ENCODE measurements around the gene TRIM2. TPM values are rescaled to one million over a fixed set of nuclear protein-coding genes. Genes with fewer than 3 reads are reported as not detected.

Gene TRIM2
- total and polyA plus RNA-seq, 2 of the 8 experiments (the other 6 are each of a cell fraction or from before 2014, with no cell fraction given) = 34.0 to 59.8 TPM

DNA sequence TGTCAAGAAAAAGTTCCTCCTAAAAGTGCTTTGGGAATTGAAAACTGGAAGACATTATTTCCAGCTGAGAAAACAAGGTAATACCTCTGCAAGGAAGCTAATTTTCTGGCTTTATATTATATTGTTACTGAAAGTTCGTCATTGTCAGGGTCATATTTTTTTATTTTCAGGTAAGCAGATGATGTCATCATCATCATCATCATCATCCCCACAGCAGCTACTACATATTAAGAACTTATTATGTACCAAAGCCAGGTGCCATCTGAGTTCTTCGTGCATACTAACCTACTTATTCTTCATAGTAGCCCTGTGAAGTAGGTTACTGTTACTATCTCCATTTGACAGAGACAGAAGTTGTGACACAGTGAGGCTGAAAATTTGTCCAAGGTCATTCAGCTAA is 87.3 kb downstream of the TRIM2 start:
- Histone ChIP-seq H2BK20ac (ENCODE audit: low read length) (no peak overlapping the region), H4K8ac (ENCODE audit: extremely low read depth, insufficient read depth, low read length) (no peak overlapping the region), H3K23me2 (ENCODE audit: low read depth, low read length) (no peaks in the 10 kb centered on the region), H3K27ac (ENCODE audit: low read depth, low read length) (no peak overlapping the region), H3K9me3 (ENCODE audit: insufficient read depth in 2 of 2, low read depth in 1 of 2, low read length in 1 of 2) (peaks cover 2 to 6% of the 10 kb centered on the region in 2 experiments; a peak in 1 of 4 replicates), H2BK15ac (ENCODE audit: low read length) (no peak overlapping the region), H3K79me1 (ENCODE audit: low read depth, low read length) (no peaks in the 10 kb centered on the region), H3K23ac (ENCODE audit: insufficient read length) (no peak overlapping the region), H2BK120ac (replicated peaks; ENCODE audit: low read depth, low read length) (no peak overlapping the region), H4K91ac (replicated peaks; ENCODE audit: insufficient read length, low read length) (no peak overlapping the region), H3K4me1 (replicated peaks in 1 of 4; ENCODE audit: control insufficient read depth in 3 of 4, insufficient read depth in 4 of 4, low read length in 3 of 4) (peaks cover 0 to 4% (median 0%) of the 10 kb centered on the region in 4 experiments; a peak in 3 of 7 replicates), H3K4ac (replicated peaks; ENCODE audit: insufficient read length, low read depth, low read length) (no peak overlapping the region), H2AK5ac (ENCODE audit: low read depth, low read length) (no peak overlapping the region), H4K20me1 (replicated peaks in 1 of 2; ENCODE audit: control insufficient read depth in 1 of 2, insufficient read depth in 2 of 2, low read length in 2 of 2) (peaks cover 0 to 1% of the 10 kb centered on the region in 2 experiments), H2BK5ac (ENCODE audit: low read depth, low read length) (no peak overlapping the region), H3K4me2 (ENCODE audit: insufficient read depth in 1 of 2, low read depth in 2 of 2, low read length in 2 of 2) (no peak overlapping the region), H3K14ac (ENCODE audit: insufficient read length) (no peak overlapping the region), H3K56ac (replicated peaks; ENCODE audit: insufficient read length, low read depth, low read length) (no peak overlapping the region), H3K4me3 (ENCODE audit: extremely low read depth in 1 of 4, insufficient read depth in 2 of 4, low read depth in 3 of 4, low read length in 4 of 4) (no peak overlapping the region), H2AFZ (ENCODE audit: low read length) (no peak overlapping the region), H3K9ac (replicated peaks in 1 of 4; ENCODE audit: extremely low read depth in 1 of 4, low read depth in 3 of 4, low read length in 3 of 4) (no peak overlapping the region), H4K5ac (ENCODE audit: insufficient read length, low read depth, low read length) (no peak overlapping the region), H2BK12ac (ENCODE audit: low read depth, low read length) (no peak overlapping the region), H3K36me3 (ENCODE audit: control insufficient read depth in 2 of 4, insufficient read depth in 4 of 4, low read length in 3 of 4) (peaks cover 12 to 45% (median 19%) of the 10 kb centered on the region in 4 experiments; a peak in 7 of 8 replicates), H3K79me2 (ENCODE audit: control insufficient read depth in 1 of 2, insufficient read depth in 2 of 2, low read length in 2 of 2) (no peaks in the 10 kb centered on the region), H3K18ac (ENCODE audit: extremely low read depth, low read length) (no peak overlapping the region), H3K27me3 (replicated peaks in 1 of 4; ENCODE audit: control insufficient read depth in 3 of 4, extremely low read depth in 1 of 4, insufficient read depth in 3 of 4, low read length in 3 of 4) (0 out of 7 replicates have a peak, but pooled peaks cover 0 to 3% (median 0%) of the 10 kb centered on the region in 4 experiments)
- no peak for TF ChIP-seq JUND (IDR thresholded peaks at IDR 0.05; ENCODE audit: low read length)
- TF ChIP-seq CEBPB (IDR thresholded peaks at IDR 0.05; ENCODE audit: low read depth, low read length) = no peak
- no peak for FAIRE-seq
- ChIA-PET POLR2A (ENCODE audit: partially characterized antibody) (interaction anchor here (0.5 to 0.9 kb wide), 2 partner anchors 54 to 197 kb away, joined by 3 read pairs; no protein-coding TSS in a partner anchor), CTCF (ENCODE audit: partially characterized antibody) (interaction anchor here (1.1 to 1.9 kb wide), 3 partner anchors 18 to 149 kb away, joined by 4 to 6 read pairs (median 5); no protein-coding TSS in a partner anchor)
- WGBS, 2 experiments (ENCODE audit: extremely low coverage in 1 of 2, insufficient coverage in 1 of 2, insufficient read length in 1 of 2, insufficient replicate concordance in 2 of 2, low coverage in 1 of 2, low lambda C conversion rate in 2 of 2, missing lambda C conversion rate in 1 of 2) = 95% methylated on average over 2 of the region's 2 CpGs; no CpG with 5 or more reads in 1 of the 2 experiments
- DNase-seq (ENCODE audit: low read depth in 1 of 2, low spot score in 2 of 2) = no peak
